HG02981 (cell line): ENCODE data around the gene DCAF7.

Experiments
- ATAC-seq: cut with Tn5 transposase; IDR thresholded peaks from one replicate; pipeline ENCODE4 v1.9.1; 2021; ENCODE audit warnings: mild to moderate bottlenecking, moderate library complexity; ENCODE audit not compliant: unreplicated experiment

DCAF7 gene

GRCh38 chr17:63543822-63544420 is 6.4 kb upstream of the DCAF7 start:
- ATAC-seq: no peak

DNA sequence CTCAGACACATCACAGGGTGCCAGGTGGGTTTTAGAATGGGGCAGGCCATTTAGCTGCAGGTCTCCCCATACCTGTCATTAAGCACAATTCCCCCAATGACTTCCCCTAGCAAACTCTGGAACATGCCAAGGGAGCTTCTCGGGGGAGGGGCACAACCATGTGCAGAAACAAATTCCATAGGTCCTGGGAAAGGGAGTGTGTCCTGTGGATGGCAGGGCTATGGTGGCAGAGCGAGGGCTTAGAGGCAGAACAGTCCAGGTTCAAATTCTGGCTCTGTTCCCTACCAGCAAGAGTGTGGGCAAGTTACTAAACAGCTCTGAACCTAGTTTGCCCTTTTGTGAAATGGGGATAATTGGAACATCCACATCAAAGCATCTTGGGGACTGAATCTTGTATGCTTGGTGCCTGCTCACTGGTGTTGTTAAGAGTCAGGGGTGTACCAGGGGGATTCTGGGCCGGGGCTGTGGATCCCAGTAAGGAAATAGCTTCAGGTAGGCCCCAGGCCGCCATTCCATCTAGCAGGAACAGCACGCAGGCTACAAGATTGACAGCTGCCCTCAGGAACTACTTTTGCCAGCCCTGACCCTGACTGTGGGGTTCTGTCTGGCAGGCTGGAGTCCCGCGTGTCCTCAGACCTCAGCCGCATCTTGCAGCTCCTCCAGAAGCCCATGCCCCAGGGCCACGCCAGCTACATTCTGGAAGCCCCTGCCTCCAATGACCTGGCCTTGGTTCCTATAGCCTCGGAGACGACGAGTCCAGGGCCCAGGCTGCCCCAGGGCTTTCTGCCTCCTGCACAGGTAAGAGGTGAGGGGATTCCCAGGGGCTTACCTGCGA is 5.6 kb upstream of the DCAF7 start:
- no peak for ATAC-seq

DNA sequence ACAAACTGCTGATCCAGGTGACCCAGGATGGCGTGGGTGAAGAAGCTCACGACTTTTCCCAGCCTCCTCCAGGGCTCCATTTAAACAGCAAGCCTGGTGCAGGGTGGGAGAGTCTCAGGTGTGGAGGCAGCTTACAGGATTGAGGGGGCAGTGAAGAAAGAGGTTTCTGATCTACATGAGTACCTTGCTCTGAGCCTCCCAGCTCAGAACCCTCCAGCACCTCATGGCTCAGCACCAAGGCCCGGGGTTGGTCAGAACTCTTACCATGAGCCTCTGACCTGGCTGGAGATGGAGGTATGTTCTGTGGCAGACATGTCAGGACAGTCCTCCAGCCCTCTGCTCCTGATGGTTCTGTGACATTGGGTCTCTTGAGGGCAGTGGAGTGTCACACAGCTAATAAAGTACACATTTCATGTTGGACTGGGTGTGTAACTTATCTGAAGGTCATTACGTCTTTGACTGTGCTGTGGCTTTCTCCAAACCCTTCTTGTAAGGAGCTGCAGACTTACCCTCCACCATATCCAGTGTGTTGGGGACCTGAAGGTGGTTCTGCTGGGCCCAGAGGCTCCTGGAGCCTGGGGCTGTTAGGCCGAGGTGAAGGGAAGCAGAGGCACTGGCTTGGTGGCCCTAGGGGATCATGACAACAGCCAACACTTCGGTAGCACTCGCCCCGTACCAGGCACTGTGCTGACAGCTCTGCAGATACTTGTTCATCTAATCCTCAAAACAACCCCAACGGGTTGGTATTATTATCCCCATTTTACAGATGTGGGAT is 3.8 kb upstream of the DCAF7 start:
- no peak for ATAC-seq

DNA sequence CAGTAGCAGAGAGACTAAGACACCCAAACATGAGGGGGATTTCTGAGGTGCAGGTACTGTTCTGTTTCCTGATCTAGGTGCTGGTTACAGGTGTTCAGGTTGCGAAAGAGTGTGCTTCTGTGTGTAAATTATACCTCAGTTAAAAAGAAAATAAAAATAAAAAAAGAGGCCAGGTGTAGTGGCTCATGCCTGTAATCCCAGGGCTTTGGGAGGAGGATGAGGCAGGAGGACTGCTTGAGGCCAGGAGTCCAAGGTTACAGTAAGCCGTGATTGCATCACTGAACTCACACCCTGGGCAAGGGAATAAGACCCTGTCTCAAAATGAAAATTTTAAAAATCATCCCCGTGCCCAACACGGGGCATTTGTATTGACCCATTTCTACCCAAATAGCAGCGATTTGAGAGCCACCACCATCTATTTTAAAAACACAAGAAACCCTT is 3.2 kb upstream of the DCAF7 start:
- ATAC-seq: no peak

DNA sequence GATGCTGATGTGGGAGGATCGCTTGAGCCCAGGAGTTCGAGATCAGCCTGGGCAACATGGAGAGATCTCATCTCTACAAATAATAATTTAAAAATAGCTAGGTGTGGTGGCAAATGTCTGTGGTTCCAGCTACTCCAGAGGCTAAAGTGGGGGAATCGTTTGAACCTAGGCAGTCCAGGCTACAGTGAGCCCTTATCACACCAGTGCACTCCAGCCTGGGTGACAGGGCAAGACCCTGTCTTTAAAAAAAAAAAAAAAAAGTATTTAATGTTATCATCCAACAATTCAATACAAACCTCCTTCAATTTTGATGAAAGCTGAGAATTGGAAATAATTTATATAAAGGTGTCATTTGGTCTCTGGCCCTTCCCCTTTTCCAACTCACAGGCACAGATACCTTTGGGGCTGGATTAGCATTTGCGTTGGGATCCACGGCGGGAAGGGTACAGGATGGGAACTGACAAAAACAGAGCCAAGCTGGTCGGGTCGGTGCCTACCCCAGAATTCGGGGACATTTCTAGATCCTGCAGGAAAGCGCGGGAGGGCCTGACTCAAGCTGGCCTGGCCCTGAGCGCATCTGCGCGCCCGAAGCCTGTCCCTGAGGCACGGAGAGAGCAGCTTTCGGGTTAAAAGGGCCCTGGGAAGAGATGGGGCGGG is 860 bp upstream of the DCAF7 start:
- ATAC-seq: peak; percentile 3

- no peak for ATAC-seq
These were observed 751 bp downstream of the DCAF7 start for GRCh38 chr17:63550817-63551639.

DNA sequence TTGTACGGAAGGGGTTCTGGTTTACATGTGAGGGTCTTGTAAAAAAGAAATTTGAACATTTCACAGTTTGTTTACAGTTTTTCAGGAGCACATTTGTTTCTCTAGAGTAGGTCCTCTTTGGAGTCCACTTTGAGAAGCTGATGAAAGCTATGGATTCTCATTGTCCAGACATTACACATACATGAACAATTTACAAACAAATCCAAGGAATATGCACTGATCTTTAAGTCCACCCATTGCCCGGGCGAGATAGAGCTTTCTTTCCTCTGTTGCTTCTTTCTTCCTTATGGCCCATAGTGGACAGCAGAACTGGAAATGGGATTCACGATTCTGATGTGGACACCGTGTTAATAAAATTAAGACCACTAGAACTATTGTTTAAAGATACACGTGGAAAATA is 1.9 kb downstream of the DCAF7 start:
- ATAC-seq: no peak

- ATAC-seq: no peak
These were observed 5.4 kb downstream of the DCAF7 start for GRCh38 chr17:63555500-63556156.

GRCh38 chr17:63557416-63557815 is 7.1 kb downstream of the DCAF7 start:
- ATAC-seq: no peak

GRCh38 chr17:63558441-63558840 is 8.2 kb downstream of the DCAF7 start:
- ATAC-seq: no peak

DNA sequence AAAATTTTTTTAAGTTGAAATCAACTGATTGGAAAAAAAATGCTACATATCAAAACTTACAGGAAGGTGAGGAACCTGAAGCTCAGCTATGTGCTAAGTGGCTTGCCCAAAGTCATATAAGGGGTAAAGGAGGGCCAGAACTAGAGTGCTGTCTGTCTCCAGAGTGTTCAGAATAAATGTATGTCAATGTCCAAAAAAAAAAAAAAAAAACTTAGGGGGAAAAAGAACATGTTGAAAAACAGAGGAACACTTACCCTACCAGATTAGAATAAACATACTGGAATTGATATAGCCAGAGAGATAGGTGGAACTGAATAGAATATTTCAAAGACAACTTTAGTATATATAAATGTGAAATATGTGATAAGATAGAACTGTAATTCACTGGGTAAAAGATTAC is 11.5 kb downstream of the DCAF7 start:
- no peak for ATAC-seq

GRCh38 chr17:63563339-63563738 is 13.1 kb downstream of the DCAF7 start:
- no peak for ATAC-seq

DNA sequence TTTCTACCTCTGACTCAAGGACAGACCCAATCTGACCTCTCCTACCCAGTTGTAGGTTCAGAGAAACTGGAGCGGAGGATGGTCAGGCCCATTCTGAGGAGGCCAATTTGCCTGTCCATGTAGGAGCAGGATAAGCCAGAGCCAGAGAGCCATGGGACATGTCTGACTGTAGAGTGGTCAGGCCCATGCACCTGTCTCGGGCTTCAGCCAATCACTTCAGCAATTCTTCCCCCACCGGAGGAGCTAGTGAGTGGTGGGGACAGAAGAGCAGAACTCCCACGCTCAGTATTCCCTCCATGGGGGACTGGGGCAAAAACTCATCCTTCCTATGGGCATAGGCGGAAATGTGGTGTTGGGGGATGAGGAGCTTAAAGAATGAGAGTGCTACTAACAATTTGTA is 14.3 kb downstream of the DCAF7 start:
- ATAC-seq: no peak

GRCh38 chr17:63567229-63567628 is 17.0 kb downstream of the DCAF7 start:
- no peak for ATAC-seq

DNA sequence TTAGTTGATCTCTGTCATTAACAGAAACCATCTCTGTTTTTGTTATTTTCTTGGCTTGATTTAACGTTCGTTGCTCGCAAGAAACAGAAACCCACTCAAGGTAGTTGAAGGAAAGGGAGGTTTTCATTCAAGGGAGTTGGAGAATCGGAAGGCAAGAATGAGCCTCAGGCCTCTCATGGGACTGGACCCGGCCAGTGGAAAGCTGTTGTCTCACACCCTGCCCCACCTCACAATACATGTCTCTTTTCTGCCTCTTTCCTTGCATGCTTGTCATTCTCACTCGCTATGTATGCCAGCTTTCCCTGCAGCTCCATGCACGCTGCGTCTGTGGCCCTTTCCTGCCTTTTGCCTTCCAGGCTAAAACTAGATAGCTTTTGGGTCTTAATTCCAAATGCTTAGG is 18.3 kb downstream of the DCAF7 start:
- no peak for ATAC-seq

DNA sequence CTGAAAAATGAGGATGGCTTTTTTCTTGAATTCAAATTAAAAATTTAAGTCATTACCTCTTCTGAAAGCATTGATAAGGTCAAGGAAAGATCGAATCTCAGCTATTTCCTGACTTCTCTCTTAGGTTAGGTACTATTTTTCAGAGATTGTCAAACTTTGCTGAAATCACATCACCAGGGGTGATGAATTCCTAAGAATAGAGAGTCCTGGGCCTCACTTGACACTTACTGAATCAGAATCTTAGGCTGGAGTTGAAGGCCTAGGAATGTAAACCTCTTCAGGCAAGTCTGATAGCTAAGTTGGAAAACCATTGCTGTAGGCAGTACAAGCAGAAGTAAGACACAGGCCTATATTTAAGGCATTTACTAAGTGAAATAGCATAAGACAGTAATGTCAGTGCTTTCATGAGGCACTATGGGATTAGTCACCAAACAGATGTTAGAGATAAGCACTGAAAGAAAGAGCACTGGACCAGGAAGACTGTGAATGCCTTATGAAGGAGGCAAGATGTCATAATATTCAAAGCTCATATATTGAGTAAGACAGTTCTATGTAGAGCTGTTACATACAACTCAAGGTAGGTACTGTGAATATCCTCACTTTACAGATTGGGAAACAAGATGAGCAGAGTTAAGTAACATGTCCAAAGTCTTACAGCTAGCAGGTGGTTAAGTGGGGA is 21.5 kb downstream of the DCAF7 start:
- no peak for ATAC-seq

DNA sequence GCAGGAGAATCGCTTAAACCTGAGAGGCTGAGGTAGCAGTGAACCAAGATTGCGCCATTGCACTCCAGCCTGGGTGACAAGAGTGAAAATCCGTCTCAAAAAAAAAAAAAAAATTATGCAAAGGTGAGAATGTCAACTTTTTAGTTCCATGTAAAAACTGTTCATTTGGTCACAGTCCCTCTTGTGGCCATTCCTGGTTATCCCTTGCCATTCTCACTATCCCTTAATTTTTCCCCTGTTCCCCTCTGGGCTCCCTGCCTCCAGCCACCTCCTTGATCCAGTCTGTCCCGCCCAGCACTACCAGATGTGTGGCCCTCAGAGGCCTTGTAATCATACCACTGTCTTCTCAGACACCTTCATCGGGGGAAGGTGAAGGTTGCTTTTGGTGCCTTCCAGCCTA is 23.4 kb downstream of the DCAF7 start:
- ATAC-seq: no peak

- no peak for ATAC-seq
These were observed 27.9 kb downstream of the DCAF7 start for GRCh38 chr17:63578027-63578768.

DNA sequence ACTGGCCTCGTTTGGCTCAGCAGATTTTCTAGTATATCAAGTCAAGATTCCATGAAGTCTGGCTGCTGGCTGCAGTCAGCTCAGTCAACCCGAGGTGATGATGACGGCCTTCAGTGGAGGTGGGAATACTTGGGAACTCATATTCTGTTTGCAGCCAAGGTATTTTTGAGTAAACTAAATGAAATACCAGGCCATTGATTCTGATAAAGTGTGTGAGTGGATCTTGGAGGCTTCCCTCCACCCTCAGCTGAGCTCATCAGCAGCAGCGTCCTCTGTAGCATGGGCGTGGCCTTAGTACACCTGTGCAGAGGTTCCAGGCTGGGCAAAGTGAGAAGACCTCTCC is 28.5 kb downstream of the DCAF7 start:
- no peak for ATAC-seq
